HEK293 (cell line): ENCODE data around the gene PTPRK.

ENCODE experiments used
- CTCF ChIA-PET: fragments of 350-600 bp; formaldehyde crosslinking; extraction: SDS; loops from one replicate; lab custom pipeline; 2021; ENCODE audit warnings: antibody characterized with exemption; lab: Yijun Ruan, JAX
- POLR2A ChIA-PET: fragments of 300-600 bp; formaldehyde crosslinking; extraction: SDS; loops from one replicate; lab custom pipeline; 2020; ENCODE audit warnings: antibody characterized with exemption, inconsistent platforms; lab: Yijun Ruan, JAX
- H3K27ac ChIP-seq: fragments of 200-500 bp; sonication (Bioruptor generic); 2 replicates; pipeline ENCODE4 v1.5.1; 2014; ENCODE audit warnings: low read depth, low read length, control low read depth, inconsistent platforms; ENCODE audit errors: extremely low read depth
- H3K36me3 ChIP-seq, 2 experiments: fragments of 200-500 bp in 1 of 2; sonication (Bioruptor generic) in 1 of 2; 1 replicate in 1 of 2; 2 replicates in 1 of 2; pipeline ENCODE4 v1.5.1; 2014 to 2017; ENCODE audit warnings: inconsistent platforms in 2 of 2, low read length in 2 of 2; ENCODE audit not compliant: control insufficient read depth in 2 of 2, insufficient read depth in 1 of 2
- H3K4me1 ChIP-seq: fragments of 200-500 bp; sonication (Bioruptor generic); 2 replicates; pipeline ENCODE4 v1.5.1; 2014; ENCODE audit warnings: mild to moderate bottlenecking, low read length, inconsistent platforms; ENCODE audit not compliant: control insufficient read depth, insufficient read depth
- H3K4me3 ChIP-seq: 2 replicates; pipeline ENCODE4 v1.5.1; 2011; ENCODE audit warnings: low read depth, mild to moderate bottlenecking, control low read depth, low read length, moderate library complexity
- H3K9me3 ChIP-seq: fragments of 200-500 bp; sonication (Bioruptor generic); 2 replicates; pipeline ENCODE4 v1.5.1; 2014; ENCODE audit warnings: low read depth, low read length, inconsistent platforms; ENCODE audit not compliant: control insufficient read depth, insufficient read depth
- KLF9 ChIP-seq: fragments of 450-650 bp; formaldehyde crosslinking; IDR thresholded peaks from 2 replicates; pipeline ENCODE4 v1.5.1; 2016; ENCODE audit warnings: missing biosample characterization, missing genetic modification characterization, low read depth
- SP3 ChIP-seq: fragments of 450-650 bp; formaldehyde crosslinking; IDR thresholded peaks from 2 replicates; pipeline ENCODE4 v1.5.1; 2016; ENCODE audit warnings: missing biosample characterization, missing genetic modification characterization
- ZBTB1 ChIP-seq: fragments of 450-650 bp; formaldehyde crosslinking; IDR thresholded peaks from 2 replicates; pipeline ENCODE4 v1.5.1; 2016; ENCODE audit warnings: missing biosample characterization, missing genetic modification characterization
- ZIC2 ChIP-seq: fragments of 450-650 bp; formaldehyde crosslinking; IDR thresholded peaks from 2 replicates; pipeline ENCODE4 v1.5.1; 2016; ENCODE audit warnings: missing biosample characterization, missing genetic modification characterization
- ZNF138 ChIP-seq: fragments of 450-650 bp; formaldehyde crosslinking; IDR thresholded peaks from 2 replicates; pipeline ENCODE4 v1.5.1; 2016; ENCODE audit warnings: missing biosample characterization, missing genetic modification characterization, borderline replicate concordance
- ZNF169 ChIP-seq: fragments of 450-650 bp; formaldehyde crosslinking; IDR thresholded peaks from 2 replicates; pipeline ENCODE4 v1.5.1; 2016; ENCODE audit warnings: missing biosample characterization, missing genetic modification characterization
- ZNF221 ChIP-seq: fragments of 450-650 bp; formaldehyde crosslinking; IDR thresholded peaks from 2 replicates; pipeline ENCODE4 v1.5.1; 2017; ENCODE audit warnings: missing biosample characterization, missing genetic modification characterization, borderline replicate concordance
- ZNF394 ChIP-seq: fragments of 450-650 bp; formaldehyde crosslinking; IDR thresholded peaks from 2 replicates; pipeline ENCODE4 v1.5.1; 2016; ENCODE audit warnings: missing biosample characterization, missing genetic modification characterization, mild to moderate bottlenecking, moderate library complexity, borderline replicate concordance
- ZNF416 ChIP-seq: fragments of 450-650 bp; formaldehyde crosslinking; IDR thresholded peaks from 2 replicates; pipeline ENCODE4 v1.5.1; 2016; ENCODE audit warnings: missing biosample characterization, missing genetic modification characterization
- ZNF433 ChIP-seq: fragments of 450-650 bp; formaldehyde crosslinking; IDR thresholded peaks from 2 replicates; pipeline ENCODE4 v1.5.1; 2016; ENCODE audit warnings: missing biosample characterization, missing genetic modification characterization, low read depth
- ZNF544 ChIP-seq: fragments of 450-650 bp; formaldehyde crosslinking; IDR thresholded peaks from 2 replicates; pipeline ENCODE4 v1.5.0; 2017; ENCODE audit warnings: missing biosample characterization, missing genetic modification characterization
- ZNF623 ChIP-seq: fragments of 450-650 bp; formaldehyde crosslinking; IDR thresholded peaks from 2 replicates; pipeline ENCODE4 v1.5.1; 2016; ENCODE audit warnings: missing biosample characterization, missing genetic modification characterization
- ZNF626 ChIP-seq: fragments of 450-650 bp; sonication (Bioruptor Pico); formaldehyde crosslinking; IDR thresholded peaks from 2 replicates; pipeline ENCODE4 v1.5.1; 2018; ENCODE audit warnings: missing biosample characterization, missing genetic modification characterization, inconsistent platforms
- ZNF701 ChIP-seq: fragments of 450-650 bp; formaldehyde crosslinking; IDR thresholded peaks from 2 replicates; pipeline ENCODE4 v1.5.1; 2016; ENCODE audit warnings: missing biosample characterization, missing genetic modification characterization
- ZNF792 ChIP-seq: fragments of 450-650 bp; formaldehyde crosslinking; IDR thresholded peaks from 2 replicates; pipeline ENCODE4 v1.5.1; 2016; ENCODE audit warnings: missing biosample characterization, missing genetic modification characterization
- ZSCAN23 ChIP-seq: fragments of 450-650 bp; formaldehyde crosslinking; IDR thresholded peaks from 2 replicates; pipeline ENCODE4 v1.5.1; 2016; ENCODE audit warnings: missing biosample characterization, missing genetic modification characterization
- ZSCAN30 ChIP-seq: fragments of 450-650 bp; IDR thresholded peaks from 2 replicates; pipeline ENCODE4 v1.5.1; 2018; ENCODE audit warnings: missing biosample characterization, mild to moderate bottlenecking, missing genetic modification characterization, moderate library complexity
- TF ChIP-seq, protein P1 (sequence below): fragments of 450-650 bp; formaldehyde crosslinking; IDR thresholded peaks from 2 replicates; pipeline ENCODE4 v1.5.1; 2016; ENCODE audit warnings: missing biosample characterization, missing genetic modification characterization
- TF ChIP-seq, protein P2 (sequence below): fragments of 450-650 bp; formaldehyde crosslinking; IDR thresholded peaks from 2 replicates; pipeline ENCODE4 v1.5.1; 2016; ENCODE audit warnings: missing biosample characterization, missing genetic modification characterization
- TF ChIP-seq, protein P3 (sequence below): fragments of 450-650 bp; formaldehyde crosslinking; IDR thresholded peaks from 2 replicates; pipeline ENCODE4 v1.5.1; 2016; ENCODE audit warnings: missing biosample characterization, missing genetic modification characterization
- TF ChIP-seq, protein P4 (sequence below): fragments of 450-650 bp; formaldehyde crosslinking; IDR thresholded peaks from 2 replicates; pipeline ENCODE4 v1.5.1; 2016; ENCODE audit warnings: missing biosample characterization, missing genetic modification characterization
- TF ChIP-seq, protein P5 (sequence below): fragments of 450-650 bp; formaldehyde crosslinking; IDR thresholded peaks from 2 replicates; pipeline ENCODE4 v1.5.1; 2016; ENCODE audit warnings: missing biosample characterization, missing genetic modification characterization

PTPRK gene

DNA sequence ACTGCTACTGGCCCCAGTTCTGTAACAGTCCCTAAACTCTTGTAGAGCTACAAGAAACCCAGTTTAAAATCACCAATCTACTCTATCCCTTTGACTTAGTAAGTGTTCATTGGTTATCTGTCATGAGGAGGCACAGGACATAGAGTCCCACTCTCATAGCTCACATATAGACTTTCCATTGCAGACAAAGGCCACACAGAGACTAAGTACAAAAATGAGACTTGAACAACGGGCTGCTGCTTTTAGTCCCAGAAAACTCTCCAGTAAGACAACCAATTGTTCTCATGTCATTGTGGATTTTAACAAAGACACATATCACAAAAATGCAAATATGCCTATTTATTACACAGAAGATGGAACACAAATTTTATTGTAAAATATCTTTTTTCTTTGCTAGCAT is 197.4 kb downstream of the PTPRK start:
- Histone ChIP-seq H3K9me3 (no peaks in the 10 kb centered on the region), H3K27ac (no peak overlapping the region), H3K36me3 (peaks cover 0 to 3% of the 10 kb centered on the region in 2 experiments; a peak in 1 of 3 replicates), H3K4me3 (no peak overlapping the region), H3K4me1 (0 out of 2 replicates have a peak, but pooled peaks cover 4% of the 10 kb centered on the region)
- CTCF ChIA-PET: interaction anchor here (0.6 kb wide), 1 partner anchor 468 kb away, joined by 3 read pairs; no protein-coding TSS in a partner anchor
- POLR2A ChIA-PET: no interaction called here
- TF ChIP-seq ZSCAN30 (tag by site-specific recombination) (no peak), ZNF792 (tag by site-specific recombination) (no peak), ZNF626 (tag by site-specific recombination) (no peak), ZNF433 (tag by site-specific recombination) (no peak), ZBTB1 (no peak), ZNF544 (tag by site-specific recombination) (no peak), ZSCAN23 (tag by site-specific recombination) (no peak), KLF9 (no peak), ZNF221 (tag by site-specific recombination) (no peak), ZNF623 (no peak), SP3 (tag by site-specific recombination) (no peak)
- TF ChIP-seq, protein P1, sequence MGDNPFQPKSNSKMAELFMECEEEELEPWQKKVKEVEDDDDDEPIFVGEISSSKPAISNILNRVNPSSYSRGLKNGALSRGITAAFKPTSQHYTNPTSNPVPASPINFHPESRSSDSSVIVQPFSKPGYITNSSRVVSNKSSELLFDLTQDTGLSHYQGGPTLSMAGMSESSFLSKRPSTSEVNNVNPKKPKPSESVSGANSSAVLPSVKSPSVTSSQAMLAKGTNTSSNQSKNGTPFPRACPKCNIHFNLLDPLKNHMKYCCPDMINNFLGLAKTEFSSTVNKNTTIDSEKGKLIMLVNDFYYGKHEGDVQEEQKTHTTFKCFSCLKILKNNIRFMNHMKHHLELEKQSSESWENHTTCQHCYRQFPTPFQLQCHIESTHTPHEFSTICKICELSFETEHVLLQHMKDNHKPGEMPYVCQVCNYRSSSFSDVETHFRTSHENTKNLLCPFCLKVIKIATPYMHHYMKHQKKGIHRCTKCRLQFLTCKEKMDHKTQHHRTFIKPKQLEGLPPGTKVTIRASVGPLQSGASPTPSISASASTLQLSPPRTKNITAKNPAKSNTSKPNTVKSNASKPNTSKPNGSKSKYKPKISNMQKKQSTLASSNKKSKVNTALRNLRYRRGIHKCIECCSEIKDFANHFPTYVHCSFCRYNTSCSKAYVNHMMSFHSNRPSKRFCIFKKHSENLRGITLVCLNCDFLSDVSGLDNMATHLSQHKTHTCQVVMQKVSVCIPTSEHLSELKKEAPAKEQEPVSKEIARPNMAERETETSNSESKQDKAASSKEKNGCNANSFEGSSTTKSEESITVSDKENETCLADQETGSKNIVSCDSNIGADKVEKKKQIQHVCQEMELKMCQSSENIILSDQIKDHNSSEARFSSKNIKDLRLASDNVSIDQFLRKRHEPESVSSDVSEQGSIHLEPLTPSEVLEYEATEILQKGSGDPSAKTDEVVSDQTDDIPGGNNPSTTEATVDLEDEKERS (tag by site-specific recombination): no peak
- TF ChIP-seq, protein P2, sequence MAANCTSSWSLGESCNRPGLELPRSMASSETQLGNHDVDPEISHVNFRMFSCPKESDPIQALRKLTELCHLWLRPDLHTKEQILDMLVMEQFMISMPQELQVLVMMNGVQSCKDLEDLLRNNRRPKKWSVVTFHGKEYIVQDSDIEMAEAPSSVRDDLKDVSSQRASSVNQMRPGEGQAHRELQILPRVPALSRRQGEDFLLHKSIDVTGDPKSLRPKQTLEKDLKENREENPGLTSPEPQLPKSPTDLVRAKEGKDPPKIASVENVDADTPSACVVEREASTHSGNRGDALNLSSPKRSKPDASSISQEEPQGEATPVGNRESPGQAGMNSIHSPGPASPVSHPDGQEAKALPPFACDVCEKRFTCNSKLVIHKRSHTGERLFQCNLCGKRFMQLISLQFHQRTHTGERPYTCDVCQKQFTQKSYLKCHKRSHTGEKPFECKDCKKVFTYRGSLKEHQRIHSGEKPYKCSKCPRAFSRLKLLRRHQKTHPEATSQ (tag by site-specific recombination): no peak
- TF ChIP-seq, protein P3, sequence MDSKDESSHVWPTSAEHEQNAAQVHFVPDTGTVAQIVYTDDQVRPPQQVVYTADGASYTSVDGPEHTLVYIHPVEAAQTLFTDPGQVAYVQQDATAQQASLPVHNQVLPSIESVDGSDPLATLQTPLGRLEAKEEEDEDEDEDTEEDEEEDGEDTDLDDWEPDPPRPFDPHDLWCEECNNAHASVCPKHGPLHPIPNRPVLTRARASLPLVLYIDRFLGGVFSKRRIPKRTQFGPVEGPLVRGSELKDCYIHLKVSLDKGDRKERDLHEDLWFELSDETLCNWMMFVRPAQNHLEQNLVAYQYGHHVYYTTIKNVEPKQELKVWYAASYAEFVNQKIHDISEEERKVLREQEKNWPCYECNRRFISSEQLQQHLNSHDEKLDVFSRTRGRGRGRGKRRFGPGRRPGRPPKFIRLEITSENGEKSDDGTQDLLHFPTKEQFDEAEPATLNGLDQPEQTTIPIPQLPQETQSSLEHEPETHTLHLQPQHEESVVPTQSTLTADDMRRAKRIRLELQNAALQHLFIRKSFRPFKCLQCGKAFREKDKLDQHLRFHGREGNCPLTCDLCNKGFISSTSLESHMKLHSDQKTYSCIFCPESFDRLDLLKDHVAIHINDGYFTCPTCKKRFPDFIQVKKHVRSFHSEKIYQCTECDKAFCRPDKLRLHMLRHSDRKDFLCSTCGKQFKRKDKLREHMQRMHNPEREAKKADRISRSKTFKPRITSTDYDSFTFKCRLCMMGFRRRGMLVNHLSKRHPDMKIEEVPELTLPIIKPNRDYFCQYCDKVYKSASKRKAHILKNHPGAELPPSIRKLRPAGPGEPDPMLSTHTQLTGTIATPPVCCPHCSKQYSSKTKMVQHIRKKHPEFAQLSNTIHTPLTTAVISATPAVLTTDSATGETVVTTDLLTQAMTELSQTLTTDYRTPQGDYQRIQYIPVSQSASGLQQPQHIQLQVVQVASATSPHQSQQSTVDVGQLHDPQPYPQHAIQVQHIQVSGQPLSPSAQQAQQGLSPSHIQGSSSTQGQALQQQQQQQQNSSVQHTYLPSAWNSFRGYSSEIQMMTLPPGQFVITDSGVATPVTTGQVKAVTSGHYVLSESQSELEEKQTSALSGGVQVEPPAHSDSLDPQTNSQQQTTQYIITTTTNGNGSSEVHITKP: no peak

DNA sequence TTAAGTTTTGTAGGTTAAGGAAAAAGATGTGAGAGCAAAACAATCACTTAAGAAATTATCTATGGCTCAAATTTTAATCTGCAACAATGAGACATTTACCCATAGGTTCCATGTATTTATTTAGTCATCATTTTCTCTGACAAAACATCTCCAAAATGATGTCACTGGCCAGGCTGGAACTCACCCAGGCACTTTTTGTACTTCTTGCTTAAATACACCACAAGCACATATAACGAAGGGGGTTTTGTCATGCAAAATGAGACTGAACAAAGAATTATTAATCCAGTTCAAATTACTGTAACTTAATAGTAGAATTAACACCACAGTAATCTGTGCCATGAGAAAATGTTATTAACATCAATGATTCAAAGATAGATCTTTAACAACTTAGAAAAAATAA is 200.5 kb downstream of the PTPRK start:
- H3K4me1 ChIP-seq: 0 out of 2 replicates have a peak, but pooled peaks cover 4% of the 10 kb centered on the region
- H3K27ac ChIP-seq: no peak overlapping the region
- no peaks in the 10 kb centered on the region for H3K9me3 ChIP-seq
- ChIA-PET POLR2A (no interaction called here), CTCF (interaction anchor here (0.7 kb wide), 1 partner anchor 196 kb away, joined by 3 read pairs; no protein-coding TSS in a partner anchor)
- TF ChIP-seq ZNF792 (tag by site-specific recombination) (no peak), ZIC2 (tag by site-specific recombination) (no peak), ZNF394 (tag by site-specific recombination) (no peak), ZNF138 (tag by site-specific recombination) (no peak), ZNF416 (tag by site-specific recombination) (no peak), ZNF701 (no peak), SP3 (tag by site-specific recombination) (no peak), ZNF169 (no peak)
- TF ChIP-seq, protein P4, sequence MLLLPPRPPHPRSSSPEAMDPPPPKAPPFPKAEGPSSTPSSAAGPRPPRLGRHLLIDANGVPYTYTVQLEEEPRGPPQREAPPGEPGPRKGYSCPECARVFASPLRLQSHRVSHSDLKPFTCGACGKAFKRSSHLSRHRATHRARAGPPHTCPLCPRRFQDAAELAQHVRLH: no peak
- TF ChIP-seq, protein P3: no peak
- TF ChIP-seq, protein P5, sequence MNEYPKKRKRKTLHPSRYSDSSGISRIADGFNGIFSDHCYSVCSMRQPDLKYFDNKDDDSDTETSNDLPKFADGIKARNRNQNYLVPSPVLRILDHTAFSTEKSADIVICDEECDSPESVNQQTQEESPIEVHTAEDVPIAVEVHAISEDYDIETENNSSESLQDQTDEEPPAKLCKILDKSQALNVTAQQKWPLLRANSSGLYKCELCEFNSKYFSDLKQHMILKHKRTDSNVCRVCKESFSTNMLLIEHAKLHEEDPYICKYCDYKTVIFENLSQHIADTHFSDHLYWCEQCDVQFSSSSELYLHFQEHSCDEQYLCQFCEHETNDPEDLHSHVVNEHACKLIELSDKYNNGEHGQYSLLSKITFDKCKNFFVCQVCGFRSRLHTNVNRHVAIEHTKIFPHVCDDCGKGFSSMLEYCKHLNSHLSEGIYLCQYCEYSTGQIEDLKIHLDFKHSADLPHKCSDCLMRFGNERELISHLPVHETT (tag by site-specific recombination): no peak
- H3K4me3 ChIP-seq: no peak overlapping the region
- H3K36me3 ChIP-seq: peaks cover 0 to 3% of the 10 kb centered on the region in 2 experiments; a peak in 1 of 3 replicates
